ENCODE measurements around the gene KRTAP2-3. TPM values are rescaled to one million over a fixed set of nuclear protein-coding genes. Genes with fewer than 3 reads are reported as not detected.
"Not testable (repeated sequence)": the region's sequence is repeated elsewhere in the genome, so short reads cannot be mapped to it uniquely, and the experiment has no call there.

Gene KRTAP2-3, protein sequence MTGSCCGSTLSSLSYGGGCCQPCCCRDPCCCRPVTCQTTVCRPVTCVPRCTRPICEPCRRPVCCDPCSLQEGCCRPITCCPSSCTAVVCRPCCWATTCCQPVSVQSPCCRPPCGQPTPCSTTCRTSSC
- not detected for total RNA-seq

DNA sequence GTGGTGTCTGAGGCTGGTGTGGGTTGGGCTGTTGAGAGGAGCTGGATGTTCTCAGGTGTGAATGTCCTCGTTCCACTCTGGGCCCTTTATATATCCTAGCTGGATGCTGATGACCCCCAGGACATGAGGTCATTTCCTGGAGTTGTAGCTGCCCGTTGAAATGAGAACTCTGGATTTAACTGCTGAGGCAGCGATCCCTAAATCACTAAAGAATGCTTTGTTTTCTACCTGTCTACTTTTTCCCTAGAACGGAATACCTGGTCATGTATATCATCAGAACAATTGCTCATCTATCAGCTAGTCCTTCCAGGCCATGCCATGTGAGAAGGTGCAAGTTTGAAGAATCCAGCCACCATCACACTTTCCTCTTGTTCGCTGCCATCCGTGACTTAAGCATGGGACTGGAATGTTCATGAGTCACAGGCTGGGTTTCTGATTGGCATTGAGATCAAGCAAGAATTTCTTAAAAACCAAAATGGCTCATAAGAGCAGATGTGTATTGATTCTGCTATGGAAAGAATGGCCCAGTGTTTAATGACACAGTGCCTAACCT lies at the start of gene KRTAP2-3:
Gene KRTAP2-3 (minus strand): TSS at position 63 of the 553 bp plus-strand sequence. CDS start 64 bp downstream, outside the sequence.
- H3K9me3 Mint-ChIP-seq, result no peaks in the 10 kb centered on the region
- H3K36me3 Mint-ChIP-seq, result no peaks in the 10 kb centered on the region
- H3K4me3 Mint-ChIP-seq, result no peak within 1 kb of the TSS
- ATAC-seq (ENCODE audit: low read depth) (no peak), DNase-seq (no peak)
- no peak within 1 kb of the TSS for H3K27ac Mint-ChIP-seq
- POLR2A ChIA-PET, result no interaction called here
- H3K27me3 Mint-ChIP-seq, result peaks cover 28% of the 10 kb centered on the region
- no peaks in the 10 kb centered on the region for H3K4me1 Mint-ChIP-seq

DNA sequence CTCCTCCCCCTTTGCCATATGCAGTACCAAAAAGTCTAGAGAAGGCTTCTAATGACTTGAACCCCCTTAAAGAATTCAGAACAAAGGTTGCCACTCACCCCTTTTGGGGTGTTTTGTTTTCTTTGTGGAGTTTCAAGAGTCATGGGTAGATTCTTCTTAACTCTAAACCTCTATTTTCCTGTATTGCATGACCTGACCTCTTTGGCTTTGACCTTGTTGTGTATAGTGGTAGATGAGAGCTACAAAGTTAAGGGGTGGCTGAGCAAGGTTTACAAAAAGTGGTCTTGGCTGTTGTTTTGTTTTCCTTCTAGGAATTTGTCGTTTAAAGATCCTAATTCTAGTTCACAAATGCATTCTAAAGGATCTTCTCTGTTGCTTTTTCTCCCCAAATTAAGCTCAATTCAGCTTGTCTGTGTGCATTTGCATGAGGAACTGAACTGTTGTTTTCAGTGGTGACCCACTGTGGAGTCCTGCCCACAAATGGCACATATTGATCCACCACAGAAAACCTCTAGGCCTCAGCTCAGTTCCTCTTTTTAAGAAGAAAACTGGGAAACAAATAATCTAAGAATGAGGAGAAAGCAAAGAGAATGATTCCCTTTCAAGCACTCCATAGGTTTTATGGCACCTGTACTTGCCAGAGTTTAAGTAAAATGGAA lies 48.9 kb upstream of the KRTAP2-3 start:
- DNase-seq; H3K27ac Mint-ChIP-seq; H3K4me1 Mint-ChIP-seq; H3K36me3 Mint-ChIP-seq; POLR2A ChIA-PET; ATAC-seq (ENCODE audit: low read depth); H3K27me3 Mint-ChIP-seq; H3K9me3 Mint-ChIP-seq; H3K4me3 Mint-ChIP-seq: not testable (repeated sequence)

DNA sequence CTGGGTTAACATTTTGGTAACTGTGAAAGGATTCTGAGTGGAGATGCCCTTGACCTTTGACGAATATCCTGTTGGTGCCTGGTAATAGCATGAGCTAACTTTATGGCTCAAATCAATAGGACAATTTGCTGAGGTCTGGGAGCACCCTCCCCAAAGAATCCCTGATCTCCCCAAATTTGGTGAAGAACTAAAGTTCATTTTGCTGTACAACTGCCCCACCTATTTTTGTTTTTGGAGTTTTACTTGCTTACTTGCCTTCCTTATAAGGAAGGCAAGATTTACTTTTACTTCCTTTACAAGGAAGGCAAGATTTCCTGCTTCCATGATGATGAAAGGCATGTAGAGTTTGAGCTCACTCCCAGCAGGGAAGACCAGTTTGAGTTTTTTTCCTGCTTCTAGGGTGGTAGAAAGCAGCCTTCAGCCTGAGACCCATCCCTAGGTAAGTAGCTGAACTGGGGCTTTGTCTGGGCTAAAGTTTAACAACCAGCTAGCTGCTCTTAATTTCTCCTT lies 48.1 kb upstream of the KRTAP2-3 start:
- Mint-ChIP-seq H3K4me3 (no peak overlapping the region), H3K27ac (no peak overlapping the region), H3K4me1 (peaks cover 9% of the 10 kb centered on the region), H3K9me3 (peaks cover 5% of the 10 kb centered on the region), H3K27me3 (peaks cover 2% of the 10 kb centered on the region), H3K36me3 (no peaks in the 10 kb centered on the region)
- DNase-seq, result no peak
- POLR2A ChIA-PET, result no interaction called here
- ATAC-seq (ENCODE audit: low read depth), result no peak

DNA sequence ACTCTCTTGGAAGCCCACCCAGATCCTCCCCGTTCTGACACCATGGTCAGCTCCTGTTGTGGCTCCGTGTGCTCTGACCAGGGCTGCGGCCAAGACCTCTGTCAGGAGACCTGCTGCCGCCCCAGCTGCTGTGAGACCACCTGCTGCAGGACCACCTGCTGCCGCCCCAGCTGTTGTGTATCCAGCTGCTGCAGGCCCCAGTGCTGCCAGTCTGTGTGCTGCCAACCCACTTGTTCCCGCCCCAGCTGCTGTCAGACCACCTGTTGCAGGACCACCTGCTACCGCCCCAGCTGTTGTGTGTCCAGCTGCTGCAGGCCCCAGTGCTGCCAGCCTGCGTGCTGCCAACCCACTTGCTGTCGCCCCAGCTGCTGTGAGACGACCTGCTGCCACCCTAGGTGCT lies 45.4 kb upstream of the KRTAP2-3 start, which contains the start of gene KRTAP4-9:
Gene KRTAP4-9 (plus strand): TSS at position 43 of the 400 bp plus-strand sequence. CDS start 0 bp downstream, at position 43.
- H3K4me1 Mint-ChIP-seq; H3K4me3 Mint-ChIP-seq; H3K27me3 Mint-ChIP-seq; DNase-seq; ATAC-seq (ENCODE audit: low read depth); H3K27ac Mint-ChIP-seq; POLR2A ChIA-PET; H3K9me3 Mint-ChIP-seq; H3K36me3 Mint-ChIP-seq: not testable (repeated sequence)

DNA sequence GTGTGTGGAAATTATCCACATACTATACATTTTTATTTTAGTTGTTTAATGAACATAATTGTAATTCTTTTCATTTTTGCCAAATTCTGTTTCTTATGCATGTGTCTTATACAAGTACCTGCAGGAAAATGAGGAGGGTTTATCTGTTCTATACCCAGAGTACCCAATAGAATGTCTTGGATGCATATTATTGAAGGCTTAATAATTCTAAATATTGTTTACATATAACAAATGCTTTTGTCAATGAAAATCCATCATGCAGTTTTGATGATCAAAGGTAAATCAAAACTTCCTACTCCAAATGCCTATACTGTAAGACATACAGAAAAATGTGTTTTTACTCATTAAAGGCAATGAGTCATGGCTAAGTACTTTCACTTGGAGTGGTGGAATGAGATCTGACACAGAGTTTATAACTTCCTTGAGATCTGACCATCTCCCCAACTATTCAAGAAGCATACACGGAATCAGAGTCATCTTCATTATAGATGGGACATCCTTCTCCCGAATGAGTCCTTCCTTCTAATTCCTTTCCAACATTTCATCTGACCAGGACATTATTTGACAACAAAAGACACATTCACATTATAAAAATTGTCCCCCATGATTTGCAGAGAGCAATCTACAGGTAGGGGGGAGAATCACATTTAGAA lies 44.6 kb upstream of the KRTAP2-3 start:
- ATAC-seq (ENCODE audit: low read depth); H3K27me3 Mint-ChIP-seq; H3K4me3 Mint-ChIP-seq; H3K27ac Mint-ChIP-seq; H3K9me3 Mint-ChIP-seq; POLR2A ChIA-PET; DNase-seq; H3K36me3 Mint-ChIP-seq: not testable (repeated sequence)
- peaks cover 11% of the 10 kb centered on the region for H3K4me1 Mint-ChIP-seq

DNA sequence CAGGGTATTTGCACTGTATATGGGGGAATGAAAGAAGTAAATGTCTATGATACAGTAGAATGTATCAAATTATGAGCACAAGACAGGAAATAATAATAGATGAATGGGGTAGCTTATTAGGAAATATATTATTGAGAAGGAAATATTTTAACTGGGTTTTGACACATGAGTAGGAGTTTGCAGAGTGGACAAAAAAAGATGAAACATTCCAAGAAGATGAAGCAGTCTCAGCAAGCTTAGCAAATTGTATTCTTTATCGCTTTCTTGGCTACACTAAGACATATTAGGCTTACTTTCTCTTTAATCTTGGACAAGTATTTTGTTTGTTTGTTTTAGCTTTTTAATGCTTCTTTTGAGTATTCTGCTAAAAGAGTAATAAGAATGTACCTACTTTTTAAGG lies 44.0 kb upstream of the KRTAP2-3 start:
- ATAC-seq (ENCODE audit: low read depth) (no peak), DNase-seq (no peak)
- H3K27ac Mint-ChIP-seq, result no peak overlapping the region
- H3K9me3 Mint-ChIP-seq, result peaks cover 5% of the 10 kb centered on the region
- no peaks in the 10 kb centered on the region for H3K36me3 Mint-ChIP-seq
- POLR2A ChIA-PET, result no interaction called here
- peaks cover 2% of the 10 kb centered on the region for H3K27me3 Mint-ChIP-seq
- no peak overlapping the region for H3K4me3 Mint-ChIP-seq
- peaks cover 10% of the 10 kb centered on the region for H3K4me1 Mint-ChIP-seq

DNA sequence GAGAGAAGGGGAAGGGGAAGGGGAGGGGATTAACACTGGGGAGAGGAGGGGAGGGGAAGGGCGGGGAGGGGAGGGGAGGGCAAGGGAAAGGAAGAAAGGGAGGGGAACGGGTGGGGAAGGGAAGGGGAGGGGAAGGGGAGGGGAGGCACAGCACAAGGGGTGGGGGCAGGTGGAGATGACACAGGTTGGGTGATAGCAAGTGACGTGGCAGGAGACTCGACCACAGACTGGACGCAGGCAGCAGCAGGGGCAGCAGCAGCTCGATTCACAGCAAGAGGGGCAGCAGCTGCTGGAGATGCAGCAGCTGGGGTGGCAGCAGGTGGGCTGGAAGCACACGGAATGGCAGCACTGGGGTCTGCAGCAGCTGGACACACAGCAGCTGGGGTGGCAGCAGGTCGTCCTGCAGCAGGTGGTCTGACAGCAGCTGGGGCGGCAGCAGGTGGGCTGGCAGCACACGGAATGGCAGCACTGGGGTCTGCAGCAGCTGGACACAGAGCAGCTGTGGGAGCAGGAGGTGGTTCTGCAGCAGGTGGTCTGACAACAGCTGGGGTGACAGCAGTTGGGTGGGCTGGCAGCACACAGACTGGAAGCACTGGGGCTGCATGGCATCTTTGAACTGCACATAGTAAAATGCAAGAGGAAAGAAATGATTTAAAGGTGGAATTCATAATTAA lies 41.8 kb upstream of the KRTAP2-3 start, which contains the start of gene KRTAP4-16:
Gene KRTAP4-16 (minus strand): TSS at position 624 of the 674 bp plus-strand sequence. CDS start 0 bp downstream, at position 624.
- no peak for ATAC-seq (ENCODE audit: low read depth)
- no peak within 1 kb of the TSS for H3K4me3 Mint-ChIP-seq
- peaks cover 8% of the 10 kb centered on the region for H3K27me3 Mint-ChIP-seq
- H3K27ac Mint-ChIP-seq, result no peak within 1 kb of the TSS
- H3K36me3 Mint-ChIP-seq, result no peaks in the 10 kb centered on the region
- H3K9me3 Mint-ChIP-seq, result no peaks in the 10 kb centered on the region
- peaks cover 1% of the 10 kb centered on the region for H3K4me1 Mint-ChIP-seq
- no peak for DNase-seq
- POLR2A ChIA-PET, result no interaction called here

DNA sequence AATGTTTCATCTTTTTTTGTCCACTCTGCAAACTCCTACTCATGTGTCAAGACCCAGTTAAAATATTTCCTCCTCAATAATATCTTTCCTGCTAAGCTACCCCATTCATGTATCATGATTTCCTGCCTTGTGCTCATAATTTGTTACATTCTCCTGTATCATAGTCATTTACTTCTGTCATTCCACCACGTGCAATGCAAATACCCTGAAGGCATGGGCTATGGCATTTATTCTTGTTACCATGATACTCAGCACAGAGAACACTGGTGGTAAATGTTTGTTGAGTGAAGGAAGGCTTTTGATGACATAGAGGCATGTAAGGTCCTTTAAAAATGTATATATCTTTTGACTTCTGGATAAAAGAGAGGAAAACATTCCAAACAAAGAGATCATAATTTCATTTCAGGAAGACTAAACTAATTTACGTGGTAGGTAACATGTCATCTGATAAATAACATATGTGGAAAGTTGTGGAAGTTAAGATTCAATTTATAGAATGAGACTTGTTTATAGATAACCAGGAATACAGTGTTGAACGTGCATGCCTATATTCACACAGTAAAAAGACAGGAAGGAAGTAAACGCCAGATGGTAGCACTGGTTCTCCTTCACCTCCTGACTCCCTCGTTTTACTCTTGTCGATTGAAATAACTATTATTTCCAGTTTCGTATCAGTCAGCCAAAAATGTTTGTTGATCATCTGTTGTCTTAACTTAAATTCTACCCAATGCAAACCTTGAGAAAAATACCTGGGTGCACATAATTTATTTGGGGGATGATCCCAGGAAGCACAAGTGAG lies 40.0 kb upstream of the KRTAP2-3 start:
- H3K4me3 Mint-ChIP-seq; H3K36me3 Mint-ChIP-seq; ATAC-seq (ENCODE audit: low read depth); H3K27ac Mint-ChIP-seq; DNase-seq; H3K4me1 Mint-ChIP-seq; H3K9me3 Mint-ChIP-seq; POLR2A ChIA-PET: not testable (repeated sequence)
- peaks cover 13% of the 10 kb centered on the region for H3K27me3 Mint-ChIP-seq

DNA sequence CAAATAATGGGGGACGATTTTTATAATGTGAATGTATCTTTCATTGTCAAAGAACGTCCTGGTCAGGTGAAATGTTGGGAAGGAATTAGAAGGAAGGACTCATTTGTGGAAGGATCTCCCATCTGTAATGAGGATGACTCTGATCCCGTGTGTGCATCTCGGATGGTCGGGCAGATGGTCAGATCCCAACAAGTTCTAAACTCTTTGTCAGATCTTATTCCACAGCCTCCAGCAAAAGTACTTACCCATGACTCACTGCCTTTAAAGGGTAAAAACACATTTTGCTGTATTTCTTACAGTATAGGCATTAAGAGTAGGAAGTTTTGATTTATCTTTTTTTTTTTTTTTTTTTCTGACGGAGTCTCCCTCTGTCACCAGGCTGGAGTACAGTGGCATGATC lies 38.6 kb upstream of the KRTAP2-3 start:
- Mint-ChIP-seq H3K27ac (no peak overlapping the region), H3K36me3 (no peaks in the 10 kb centered on the region), H3K27me3 (peaks cover 13% of the 10 kb centered on the region), H3K4me3 (no peak overlapping the region), H3K4me1 (peaks cover 1% of the 10 kb centered on the region), H3K9me3 (no peaks in the 10 kb centered on the region)
- DNase-seq, result no peak
- POLR2A ChIA-PET, result no interaction called here
- ATAC-seq (ENCODE audit: low read depth), result no peak

DNA sequence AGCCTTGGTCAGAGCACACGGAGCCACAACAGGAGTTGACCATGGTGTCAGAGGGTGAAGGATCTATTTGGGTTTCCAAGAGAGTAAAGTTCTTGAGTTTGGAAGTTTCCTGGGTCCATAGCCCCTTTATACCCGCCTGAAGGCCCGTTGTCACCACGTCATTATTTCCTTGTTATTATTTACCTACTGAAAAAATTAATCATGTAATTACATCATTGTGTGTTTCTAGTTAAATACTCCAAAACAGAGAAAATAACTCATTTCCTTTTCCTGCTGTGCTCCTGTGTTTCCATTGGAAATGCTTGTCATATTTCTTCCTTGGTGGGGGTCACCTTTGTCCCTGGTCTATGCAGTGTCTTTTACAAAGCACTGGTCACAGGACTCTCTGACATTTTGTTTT lies 38.1 kb upstream of the KRTAP2-3 start, which contains the start of gene KRTAP4-8:
Gene KRTAP4-8 (minus strand): TSS at position 101 of the 400 bp plus-strand sequence. CDS start 58 bp downstream, at position 43.
- Mint-ChIP-seq H3K36me3 (no peaks in the 10 kb centered on the region), H3K4me1 (peaks cover 1% of the 10 kb centered on the region), H3K27me3 (peaks cover 13% of the 10 kb centered on the region), H3K27ac (no peak within 1 kb of the TSS), H3K4me3 (no peak within 1 kb of the TSS), H3K9me3 (no peaks in the 10 kb centered on the region)
- POLR2A ChIA-PET, result no interaction called here
- DNase-seq, result no peak
- no peak for ATAC-seq (ENCODE audit: low read depth)

DNA sequence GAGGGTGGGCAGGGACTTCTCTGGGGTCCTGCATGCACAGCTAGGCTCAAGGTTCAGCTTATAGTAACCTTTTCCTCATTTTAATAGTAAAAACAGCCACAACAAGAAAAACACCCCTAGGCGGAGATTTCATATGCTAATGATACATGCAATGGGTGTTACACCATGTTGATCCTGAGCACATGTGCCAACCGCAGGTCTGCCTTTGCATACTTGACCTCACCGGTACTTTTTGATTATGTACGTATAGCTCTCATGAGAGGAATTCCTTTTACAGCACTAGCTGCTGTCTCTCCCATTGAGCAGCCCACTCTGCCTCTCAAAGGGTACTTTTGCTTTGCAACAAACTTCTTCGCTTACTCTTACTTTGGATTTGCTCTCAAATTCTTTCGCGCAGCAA lies 36.1 kb upstream of the KRTAP2-3 start:
- ATAC-seq (ENCODE audit: low read depth) (no peak), DNase-seq (no peak)
- no peaks in the 10 kb centered on the region for H3K36me3 Mint-ChIP-seq
- H3K4me1 Mint-ChIP-seq, result peaks cover 1% of the 10 kb centered on the region
- H3K27me3 Mint-ChIP-seq, result peaks cover 11% of the 10 kb centered on the region
- H3K9me3 Mint-ChIP-seq, result no peaks in the 10 kb centered on the region
- POLR2A ChIA-PET, result no interaction called here
- no peak overlapping the region for H3K4me3 Mint-ChIP-seq
- H3K27ac Mint-ChIP-seq, result no peak overlapping the region

DNA sequence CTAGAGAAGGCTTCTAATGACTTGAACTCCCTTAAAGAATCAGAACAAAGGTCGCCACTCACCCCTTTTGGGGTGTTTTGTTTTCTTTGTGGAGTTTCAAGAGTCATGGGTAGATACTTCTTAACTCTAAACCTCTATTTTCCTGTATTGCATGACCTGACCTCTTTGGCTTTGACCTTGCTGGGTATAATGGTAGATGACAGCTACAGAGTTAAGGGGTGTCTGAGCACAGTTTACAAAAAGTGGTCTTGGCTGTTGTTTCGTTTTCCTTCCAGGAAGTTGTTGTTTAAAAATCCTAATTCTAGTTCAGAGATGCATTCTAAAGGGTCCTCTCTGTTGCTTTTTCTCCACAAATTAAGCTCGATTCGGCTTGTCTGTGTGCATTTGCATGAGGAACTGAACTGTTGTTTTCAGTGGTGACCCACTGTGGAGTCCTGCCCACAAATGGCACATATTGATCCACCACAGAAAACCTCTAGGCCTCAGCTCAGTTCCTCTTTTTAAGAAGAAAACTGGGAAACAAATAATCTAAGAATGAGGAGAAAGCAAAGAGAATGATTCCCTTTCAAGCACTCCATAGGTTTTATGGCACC lies 28.9 kb upstream of the KRTAP2-3 start:
- DNase-seq; H3K36me3 Mint-ChIP-seq; ATAC-seq (ENCODE audit: low read depth); H3K27ac Mint-ChIP-seq; H3K4me3 Mint-ChIP-seq; POLR2A ChIA-PET; H3K4me1 Mint-ChIP-seq; H3K27me3 Mint-ChIP-seq; H3K9me3 Mint-ChIP-seq: not testable (repeated sequence)
